CD4-positive, alpha-beta T cell (primary cell): Measurements from ENCODE around the gene JPH4. TPM values are rescaled to one million over a fixed set of nuclear protein-coding genes. Genes with fewer than 3 reads are reported as not detected.

ENCODE experiments used
- ATAC-seq: fragments of 200-7000 bp; cut with Tn5 transposase; one replicate; pipeline ENCODE4 v1.10.0; 2022; ENCODE audit warnings: mild to moderate bottlenecking; ENCODE audit not compliant: poor library complexity
- CTCF ChIA-PET: fragments of 350-600 bp; sonication (Branson Sonifier 250); formaldehyde crosslinking; loops from one replicate; lab custom pipeline; 2021; ENCODE audit warnings: antibody characterized with exemption, inconsistent platforms; lab: Charles Lee
- POLR2A ChIA-PET: fragments of 350-600 bp; sonication (Branson Sonifier 250); formaldehyde crosslinking; loops from one replicate; lab custom pipeline; 2021; ENCODE audit warnings: antibody characterized with exemption, inconsistent platforms; lab: Charles Lee
- DNase-seq, 14 experiments: peaks; one replicate each; pipeline ENCODE4 v3.0.0-alpha.2; 2013 to 2020; ENCODE audit warnings: mixed read lengths in 2 of 14
- H3K27ac ChIP-seq, 2 donors: one replicate each; pipeline versions ENCODE4 v1.5.1 to v1.7.0; 2013; ENCODE audit warnings: low read length in 2 of 2, low read depth in 1 of 2, mild to moderate bottlenecking in 1 of 2
- H3K27me3 ChIP-seq, 2 experiments: 1 replicate in 1 of 2; 2 replicates in 1 of 2; pipeline versions ENCODE4 v1.6.1 to v1.7.0; 2013; ENCODE audit warnings: low read length in 2 of 2, control low read depth in 1 of 2, mild to moderate bottlenecking in 1 of 2, moderate library complexity in 1 of 2; ENCODE audit not compliant: insufficient read depth in 2 of 2, control insufficient read depth in 1 of 2
- H3K36me3 ChIP-seq: one replicate; pipeline ENCODE4 v1.6.1; 2013; ENCODE audit warnings: low read length, control low read depth; ENCODE audit not compliant: insufficient read depth
- H3K4me1 ChIP-seq: one replicate; pipeline ENCODE4 v1.6.1; 2013; ENCODE audit warnings: low read length, control low read depth; ENCODE audit not compliant: insufficient read depth
- H3K4me3 ChIP-seq: one replicate; pipeline ENCODE4 v1.5.1; 2013; ENCODE audit warnings: mild to moderate bottlenecking, low read length, moderate library complexity
- H3K9me3 ChIP-seq, 2 experiments: 1 replicate in 1 of 2; 2 replicates in 1 of 2; pipeline versions ENCODE4 v1.6.1 to v1.7.0; 2013; ENCODE audit warnings: low read length in 2 of 2, mild to moderate bottlenecking in 2 of 2, control low read depth in 1 of 2, moderate library complexity in 1 of 2; ENCODE audit not compliant: control insufficient read depth in 1 of 2, insufficient read depth in 1 of 2
- H3K27ac Mint-ChIP-seq: one replicate; pipeline ENCODE4 v1.8.0; 2020; ENCODE audit warnings: mixed read lengths
- H3K27me3 Mint-ChIP-seq: one replicate; pipeline ENCODE4 v1.8.0; 2021; ENCODE audit warnings: mixed read lengths
- H3K36me3 Mint-ChIP-seq: one replicate; pipeline ENCODE4 v1.8.0; 2021; ENCODE audit warnings: low read depth, mixed read lengths
- H3K4me1 Mint-ChIP-seq: one replicate; pipeline ENCODE4 v1.8.0; 2021; ENCODE audit warnings: low read depth, mixed read lengths
- H3K4me3 Mint-ChIP-seq: one replicate; pipeline ENCODE4 v1.8.0; 2020; ENCODE audit warnings: mild to moderate bottlenecking, mixed read lengths
- H3K9me3 Mint-ChIP-seq: one replicate; pipeline ENCODE4 v1.8.0; 2020; ENCODE audit warnings: mixed read lengths
- CTCF ChIP-seq: fragments of 200-600 bp; IDR thresholded peaks from one replicate; pipeline ENCODE4 v1.8.0; 2022; ENCODE audit warnings: antibody characterized with exemption, mild to moderate bottlenecking
- intact Hi-C, 2 experiments: fragments of 100-400 bp; cut with DNase I in 1 of 2; cut with micrococcal nuclease in 1 of 2; formaldehyde crosslinking; loops; one replicate each; pipeline versions ENCODE4 v1.15.1 to v1.9.0; 2023 to 2025; cut with DNase I, micrococcal nuclease
- total RNA-seq, 174 experiments: library from RNA in 2 of 174; stranded (reverse) in 2 of 174; gene quantifications; one replicate each; pipeline ENCODE4 v1.2.3 and lab custom pipeline; 2021 to 2026

The JPH4 gene
- total RNA-seq, 2 experiments from 2014 or later = not detected

GRCh38 chr14:23550131-23550811 is 28.3 kb downstream of the JPH4 start:
- Mint-ChIP-seq H3K4me3 (no peak overlapping the region), H3K27me3 (peaks cover 9% of the 10 kb centered on the region), H3K9me3 (no peaks in the 10 kb centered on the region), H3K4me1 (peaks cover 13% of the 10 kb centered on the region), H3K36me3 (no peaks in the 10 kb centered on the region), H3K27ac (no peak overlapping the region)
- POLR2A ChIA-PET = interaction anchor here (0.6 to 1.1 kb wide), 3 partner anchors 72 to 248 kb away, joined by 3 read pairs; partner anchors contain the start of gene PPP1R3E
- Histone ChIP-seq H3K4me3 (peak overlapping the region; percentile 77), H3K27me3 (peaks cover 12 to 18% of the 10 kb centered on the region in 2 experiments), H3K4me1 (peaks cover 20% of the 10 kb centered on the region), H3K9me3 (no peaks in the 10 kb centered on the region), H3K27ac (no peak overlapping the region), H3K36me3 (no peaks in the 10 kb centered on the region)
- no peak for ATAC-seq
- intact Hi-C loops = no loop called here
- CTCF ChIA-PET = interaction anchor here (1.1 to 2.5 kb wide), 3 partner anchors 9 to 11 kb away, joined by 4 to 11 read pairs (median 6); no protein-coding TSS in a partner anchor
- no peak for DNase-seq
- TF ChIP-seq CTCF = no peak

- Histone ChIP-seq H3K4me3 (no peak overlapping the region), H3K36me3 (no peaks in the 10 kb centered on the region), H3K27ac (no peak overlapping the region), H3K9me3 (no peaks in the 10 kb centered on the region), H3K4me1 (peaks cover 18% of the 10 kb centered on the region), H3K27me3 (peaks cover 12 to 18% of the 10 kb centered on the region in 2 experiments)
- H3K27ac Mint-ChIP-seq = no peak overlapping the region
- CTCF ChIA-PET = interaction anchor here (1.2 to 2.5 kb wide), 2 partner anchors 9 to 11 kb away, joined by 4 to 11 read pairs; no protein-coding TSS in a partner anchor
- ATAC-seq (no peak), DNase-seq (no peak)
- TF ChIP-seq CTCF = no peak
- peaks cover 11% of the 10 kb centered on the region for H3K4me1 Mint-ChIP-seq
- H3K36me3 Mint-ChIP-seq = no peaks in the 10 kb centered on the region
- H3K9me3 Mint-ChIP-seq = no peaks in the 10 kb centered on the region
- H3K4me3 Mint-ChIP-seq = no peak overlapping the region
- POLR2A ChIA-PET = interaction anchor here (0.6 to 1.0 kb wide), 2 partner anchors 70 to 280 kb away, joined by 3 read pairs; no protein-coding TSS in a partner anchor
- intact Hi-C loops = no loop called here
- H3K27me3 Mint-ChIP-seq = peaks cover 9% of the 10 kb centered on the region
Observed at GRCh38 chr14:23548351-23549318, 30.0 kb downstream of the JPH4 start.

DNA sequence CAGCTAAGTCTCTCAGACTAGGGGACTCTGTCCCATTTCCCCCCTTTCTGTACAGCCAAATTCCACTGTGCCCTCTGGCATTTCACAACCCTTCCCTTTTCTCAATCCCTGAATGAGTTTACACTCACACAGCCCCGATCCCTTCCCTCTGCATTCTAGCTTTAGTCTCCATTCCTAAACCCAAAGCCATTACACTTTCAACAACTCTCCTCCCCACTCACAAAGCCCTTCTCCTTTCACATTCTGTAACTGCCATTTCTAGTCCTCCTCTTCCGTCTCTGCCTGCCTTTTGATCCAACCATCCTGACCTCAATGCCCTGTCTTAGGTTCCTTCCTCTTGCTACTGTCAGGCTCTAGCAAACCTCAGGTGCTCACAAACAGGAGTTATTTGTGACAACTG is 30.7 kb downstream of the JPH4 start:
- Histone ChIP-seq H3K9me3 (no peaks in the 10 kb centered on the region), H3K36me3 (no peaks in the 10 kb centered on the region), H3K27ac (no peak overlapping the region), H3K27me3 (peaks cover 12 to 18% of the 10 kb centered on the region in 2 experiments), H3K4me1 (peaks cover 18% of the 10 kb centered on the region), H3K4me3 (no peak overlapping the region)
- Mint-ChIP-seq H3K4me1 (peaks cover 11% of the 10 kb centered on the region), H3K36me3 (no peaks in the 10 kb centered on the region), H3K27me3 (peaks cover 9% of the 10 kb centered on the region), H3K27ac (no peak overlapping the region), H3K4me3 (no peak overlapping the region), H3K9me3 (no peaks in the 10 kb centered on the region)
- POLR2A ChIA-PET = no interaction called here
- TF ChIP-seq CTCF = no peak
- intact Hi-C loops = no loop called here
- DNase-seq = no peak
- ATAC-seq = no peak
- CTCF ChIA-PET = interaction anchor here (2.5 kb wide), 1 partner anchor 12 kb away, joined by 11 read pairs; no protein-coding TSS in a partner anchor
